Measurements from ENCODE around the gene PCDHAC1. TPM values are rescaled to one million over a fixed set of nuclear protein-coding genes. Genes with fewer than 3 reads are reported as not detected.

Gene PCDHAC1
- total RNA-seq, 1 donor from 2014 or later: 3.7 TPM

DNA sequence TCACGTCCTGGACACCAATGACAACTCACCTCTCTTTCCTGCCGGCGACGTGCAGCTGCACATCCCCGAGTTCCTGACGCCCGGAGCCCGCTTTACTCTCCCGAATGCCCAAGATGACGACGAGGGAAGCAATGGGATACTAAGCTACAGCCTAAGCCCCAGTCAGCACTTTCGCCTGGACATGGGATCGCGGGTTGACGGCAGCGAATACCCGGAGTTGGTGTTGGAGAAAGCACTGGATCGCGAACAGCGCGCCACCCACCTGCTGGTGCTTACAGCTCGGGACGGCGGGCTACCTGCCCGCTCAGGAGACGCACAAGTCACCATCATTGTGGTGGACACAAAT is 1.1 kb downstream of the PCDHAC1 start:
- Histone ChIP-seq H3K9me3 (no peaks in the 10 kb centered on the region), H3K4me3 (peak overlapping the region; percentile 60), H3K27me3 (no peaks in the 10 kb centered on the region), H3K27ac (no peak overlapping the region), H3K4me1 (peaks cover 5% of the 10 kb centered on the region), H3K36me3 (no peaks in the 10 kb centered on the region)
- intact Hi-C loops (cut with DNase I): no loop called here
- peak; percentile 22 for ATAC-seq
- peak; percentile 66 for DNase-seq
- TF ChIP-seq, protein P1, sequence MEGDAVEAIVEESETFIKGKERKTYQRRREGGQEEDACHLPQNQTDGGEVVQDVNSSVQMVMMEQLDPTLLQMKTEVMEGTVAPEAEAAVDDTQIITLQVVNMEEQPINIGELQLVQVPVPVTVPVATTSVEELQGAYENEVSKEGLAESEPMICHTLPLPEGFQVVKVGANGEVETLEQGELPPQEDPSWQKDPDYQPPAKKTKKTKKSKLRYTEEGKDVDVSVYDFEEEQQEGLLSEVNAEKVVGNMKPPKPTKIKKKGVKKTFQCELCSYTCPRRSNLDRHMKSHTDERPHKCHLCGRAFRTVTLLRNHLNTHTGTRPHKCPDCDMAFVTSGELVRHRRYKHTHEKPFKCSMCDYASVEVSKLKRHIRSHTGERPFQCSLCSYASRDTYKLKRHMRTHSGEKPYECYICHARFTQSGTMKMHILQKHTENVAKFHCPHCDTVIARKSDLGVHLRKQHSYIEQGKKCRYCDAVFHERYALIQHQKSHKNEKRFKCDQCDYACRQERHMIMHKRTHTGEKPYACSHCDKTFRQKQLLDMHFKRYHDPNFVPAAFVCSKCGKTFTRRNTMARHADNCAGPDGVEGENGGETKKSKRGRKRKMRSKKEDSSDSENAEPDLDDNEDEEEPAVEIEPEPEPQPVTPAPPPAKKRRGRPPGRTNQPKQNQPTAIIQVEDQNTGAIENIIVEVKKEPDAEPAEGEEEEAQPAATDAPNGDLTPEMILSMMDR (IDR thresholded peaks at IDR 0.05): no peak

DNA sequence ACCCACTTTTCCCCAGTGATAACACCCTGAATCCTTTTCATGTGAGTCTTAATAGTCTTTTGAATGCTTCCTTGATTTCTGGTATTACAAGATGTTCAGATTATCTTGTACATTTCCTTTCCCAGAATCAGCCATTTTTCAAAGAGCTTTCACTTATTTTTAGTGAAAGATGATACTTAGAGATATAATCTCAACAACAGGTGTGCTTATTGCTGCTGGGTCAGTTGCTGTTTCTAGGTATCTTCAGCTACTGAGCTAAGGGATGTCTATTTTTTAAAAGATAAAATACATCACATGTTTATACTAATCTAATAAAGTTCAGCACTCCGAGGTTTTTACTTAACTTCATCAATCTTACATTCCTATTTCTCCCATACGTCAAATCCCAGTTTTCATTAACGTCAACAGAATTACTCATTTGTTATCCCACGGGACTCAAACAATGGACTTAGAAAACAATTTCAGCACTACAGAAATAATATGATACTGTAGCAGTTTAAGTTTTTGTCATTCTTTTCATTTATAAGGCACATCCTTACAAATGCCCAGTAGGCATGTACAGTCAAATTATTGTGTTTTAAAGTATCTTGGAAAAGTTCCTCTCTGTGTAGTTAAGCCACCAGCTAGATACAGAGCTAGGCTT is 9.0 kb downstream of the PCDHAC1 start:
- Histone ChIP-seq H3K4me3 (no peak overlapping the region), H3K4me1 (no peaks in the 10 kb centered on the region), H3K9me3 (no peaks in the 10 kb centered on the region), H3K27me3 (no peaks in the 10 kb centered on the region), H3K36me3 (no peaks in the 10 kb centered on the region), H3K27ac (no peak overlapping the region)
- ATAC-seq (no peak), DNase-seq (no peak)
- TF ChIP-seq, protein P1 (IDR thresholded peaks at IDR 0.05): no peak
- intact Hi-C loops (cut with DNase I): no loop called here

DNA sequence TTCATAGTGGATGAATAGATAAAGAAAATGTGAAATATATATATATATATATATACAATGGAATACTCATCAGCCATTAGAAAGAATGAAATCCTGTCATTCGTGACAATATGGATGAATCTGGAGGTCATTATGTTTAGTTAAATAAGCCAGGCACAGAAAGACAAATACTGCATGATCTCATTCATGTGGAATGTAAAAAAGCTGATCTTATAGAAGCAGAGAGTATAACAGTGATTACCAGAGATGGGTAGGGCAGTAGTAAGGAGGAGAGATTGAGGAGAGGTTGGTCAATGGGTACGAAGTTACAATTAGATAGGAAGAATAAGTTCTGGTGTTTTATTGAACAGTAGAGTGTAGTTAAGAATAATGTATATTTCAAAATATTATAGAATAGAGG is 20.5 kb downstream of the PCDHAC1 start:
- H3K9me3 ChIP-seq: no peaks in the 10 kb centered on the region
- no peak for DNase-seq

DNA sequence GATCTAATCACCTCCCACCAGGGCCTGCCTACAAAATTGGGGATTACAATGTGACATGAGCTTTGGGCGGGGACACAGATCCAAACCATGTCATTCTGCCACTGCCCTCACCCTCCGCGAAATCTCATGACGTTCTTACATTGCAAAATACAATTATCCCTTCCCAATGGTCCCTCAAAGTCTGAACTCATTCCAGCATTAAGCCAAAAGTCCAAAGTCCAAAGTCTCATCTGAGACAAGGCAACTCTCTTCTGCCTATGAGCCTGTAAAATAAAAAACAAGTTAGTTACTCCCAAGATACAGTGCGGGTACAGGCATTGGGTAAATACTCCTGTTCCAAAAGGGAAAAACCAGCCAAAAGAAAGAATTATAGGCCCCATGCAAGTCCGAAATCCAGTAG is 25.5 kb downstream of the PCDHAC1 start:
- no peak for DNase-seq
- Histone ChIP-seq H3K4me1 (no peaks in the 10 kb centered on the region), H3K27me3 (no peaks in the 10 kb centered on the region), H3K4me3 (no peak overlapping the region), H3K27ac (no peak overlapping the region), H3K36me3 (no peaks in the 10 kb centered on the region), H3K9me3 (no peaks in the 10 kb centered on the region)
- TF ChIP-seq, protein P1 (IDR thresholded peaks at IDR 0.05): no peak
- no peak for ATAC-seq
- intact Hi-C loops (cut with DNase I): no loop called here

More for the DNA sequence above, 20.5 kb downstream of the PCDHAC1 start:
- no peaks in the 10 kb centered on the region for H3K4me1 ChIP-seq
- no peak overlapping the region for H3K4me3 ChIP-seq
- intact Hi-C loops (cut with DNase I): no loop called here
- no peaks in the 10 kb centered on the region for H3K27me3 ChIP-seq
- TF ChIP-seq, protein P1 (IDR thresholded peaks at IDR 0.05): no peak
- ATAC-seq: no peak
- H3K36me3 ChIP-seq: no peaks in the 10 kb centered on the region
- no peak overlapping the region for H3K27ac ChIP-seq

DNA sequence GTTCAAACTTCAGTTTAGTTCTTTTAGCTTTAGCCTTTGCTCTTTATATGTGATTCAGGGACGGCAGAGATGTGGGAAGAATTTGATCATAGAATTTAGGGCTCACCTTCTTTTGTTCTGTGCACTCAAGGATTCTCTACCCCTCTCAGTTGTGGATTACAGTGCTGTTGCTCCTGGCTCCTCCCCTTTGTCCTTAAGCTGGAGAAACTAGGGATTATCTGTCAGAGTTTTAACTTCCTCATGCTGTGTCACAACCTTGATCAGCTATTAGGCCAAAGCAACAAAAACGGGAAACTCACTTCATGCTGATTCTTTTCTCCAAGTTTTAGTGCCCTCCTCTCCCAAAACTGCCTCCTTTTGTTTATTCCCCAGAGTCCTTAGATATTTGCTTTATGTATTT is 27.1 kb downstream of the PCDHAC1 start:
- DNase-seq: no peak
- TF ChIP-seq, protein P1 (IDR thresholded peaks at IDR 0.05): no peak
- H3K36me3 ChIP-seq: no peaks in the 10 kb centered on the region
- no peaks in the 10 kb centered on the region for H3K4me1 ChIP-seq
- no peak overlapping the region for H3K4me3 ChIP-seq
- H3K9me3 ChIP-seq: no peaks in the 10 kb centered on the region
- ATAC-seq: no peak
- no peak overlapping the region for H3K27ac ChIP-seq
- intact Hi-C loops (cut with DNase I): no loop called here
- H3K27me3 ChIP-seq: no peaks in the 10 kb centered on the region

DNA sequence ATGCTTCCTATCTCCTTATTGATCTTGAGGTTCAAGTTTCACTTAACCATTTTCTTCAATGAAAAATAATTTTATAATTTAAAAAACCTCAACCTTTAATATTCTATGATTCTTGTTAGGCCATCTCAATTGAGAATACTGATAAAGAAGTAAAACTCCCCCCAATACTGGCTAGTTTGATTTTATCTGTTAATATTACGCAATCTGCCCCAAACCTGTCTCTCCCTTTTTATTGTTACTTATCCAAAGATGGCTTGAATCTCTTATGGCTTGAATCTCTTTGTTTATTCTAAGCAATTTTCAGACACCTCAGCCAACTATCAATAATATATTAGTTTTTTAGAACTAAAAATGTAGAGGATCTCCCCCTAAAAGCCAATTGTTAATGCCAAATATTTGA is 36.1 kb downstream of the PCDHAC1 start:
- Histone ChIP-seq H3K4me1 (peaks cover 8% of the 10 kb centered on the region), H3K9me3 (no peaks in the 10 kb centered on the region), H3K4me3 (no peak overlapping the region), H3K27me3 (peaks cover 4% of the 10 kb centered on the region), H3K27ac (no peak overlapping the region), H3K36me3 (no peaks in the 10 kb centered on the region)
- no peak for DNase-seq
- intact Hi-C loops (cut with DNase I): no loop called here
- TF ChIP-seq, protein P1 (IDR thresholded peaks at IDR 0.05): no peak
- ATAC-seq: no peak

Measured in upper lobe of right lung (tissue), 1 donor.